RWPE2 (cell line): ENCODE measurements around the gene TXNL4A.
"Not testable (repeated sequence)": the region's sequence is repeated elsewhere in the genome, so short reads cannot be mapped to it uniquely, and the experiment has no call there.

Experiments
- ATAC-seq: fragments of 200-7000 bp; cut with Tn5 transposase; 3 replicates; pipeline ENCODE4 v1.9.1; 2021; ENCODE audit warnings: low read depth
- DNase-seq: peaks from one replicate; pipeline ENCODE4 v3.0.0-alpha.2; 2020; ENCODE audit warnings: low spot score
- H3K27ac ChIP-seq: fragments of 450-650 bp; 2 replicates; pipeline ENCODE4 v1.5.1; 2017; ENCODE audit warnings: mild to moderate bottlenecking; ENCODE audit not compliant: poor library complexity, severe bottlenecking
- H3K27me3 ChIP-seq: fragments of 250-450 bp; sonication (Bioruptor Pico); 2 replicates; pipeline ENCODE4 v1.5.1; 2021; ENCODE audit warnings: mild to moderate bottlenecking, moderate library complexity; ENCODE audit not compliant: insufficient read depth, poor library complexity, severe bottlenecking
- H3K36me3 ChIP-seq: fragments of 250-450 bp; sonication (Bioruptor Pico); 2 replicates; pipeline ENCODE4 v1.5.1; 2020; ENCODE audit warnings: low read depth, mild to moderate bottlenecking, moderate library complexity
- H3K4me1 ChIP-seq: fragments of 250-450 bp; sonication (Bioruptor Pico); 2 replicates; pipeline ENCODE4 v1.5.1; 2021; ENCODE audit warnings: mild to moderate bottlenecking, moderate library complexity; ENCODE audit not compliant: insufficient read depth, poor library complexity, severe bottlenecking
- H3K4me3 ChIP-seq: fragments of 250-450 bp; sonication (Bioruptor Pico); 2 replicates; pipeline ENCODE4 v1.5.1; 2021; ENCODE audit warnings: mild to moderate bottlenecking, moderate library complexity; ENCODE audit not compliant: severe bottlenecking
- H3K9me3 ChIP-seq: fragments of 250-450 bp; sonication (Bioruptor Pico); 2 replicates; pipeline ENCODE4 v1.5.1; 2021; ENCODE audit warnings: mild to moderate bottlenecking, moderate library complexity; ENCODE audit not compliant: severe bottlenecking
- TF ChIP-seq, protein P1 (sequence below): fragments of 450-650 bp; IDR thresholded peaks from one replicate; pipeline ENCODE4 v1.5.1; 2017; ENCODE audit warnings: mild to moderate bottlenecking, moderate library complexity; ENCODE audit not compliant: poor library complexity, severe bottlenecking

TXNL4A gene

DNA sequence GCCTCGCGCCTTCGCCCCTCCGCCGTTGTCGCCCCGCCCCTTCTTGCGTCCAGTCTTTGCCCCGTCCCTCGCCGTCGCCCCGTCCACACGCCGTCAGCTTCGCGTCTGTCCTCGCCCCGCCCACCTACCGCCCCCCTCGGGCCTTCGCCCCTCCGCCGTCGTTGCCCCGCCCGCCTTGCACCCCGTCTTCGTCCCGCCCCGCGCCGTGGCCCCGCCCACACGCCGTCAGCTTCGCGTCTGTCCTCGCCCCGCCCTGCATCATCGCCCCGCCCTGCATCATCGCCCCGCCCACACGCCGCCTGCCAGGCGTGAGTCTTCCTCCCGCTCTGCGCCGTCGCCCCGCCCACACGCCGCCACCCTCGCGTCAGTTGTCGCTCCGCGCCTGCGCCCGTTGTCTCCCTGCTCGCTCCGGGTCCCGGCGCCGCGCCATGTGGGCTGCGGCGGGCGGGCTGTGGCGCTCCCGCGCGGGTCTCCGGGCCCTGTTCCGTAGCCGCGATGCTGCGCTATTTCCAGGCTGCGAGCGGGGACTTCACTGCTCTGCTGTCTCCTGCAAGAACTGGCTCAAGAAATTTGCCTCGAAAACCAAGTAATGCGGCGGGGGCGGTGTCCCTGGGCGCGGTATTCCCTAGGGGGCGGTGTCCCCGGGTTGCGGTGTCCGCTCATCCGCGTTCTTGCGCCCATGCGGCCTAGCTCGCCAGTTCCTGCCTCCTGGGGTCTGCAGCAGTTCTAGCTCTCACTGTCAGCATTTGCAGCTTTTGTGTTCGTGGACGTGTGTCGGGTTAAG lies 45.9 kb upstream of the TXNL4A start, which contains the start of gene RBFA:
TSS of gene RBFA (plus strand) at position 367 of the 784 bp plus-strand sequence. CDS start at position 429, 62 bp downstream.
- DNase-seq = peak; percentile 99
- Histone ChIP-seq H3K36me3 (peaks cover 10% of the 10 kb centered on the region; the same call in 1 of the 2 replicates), H3K9me3 (no peaks in the 10 kb centered on the region)

GRCh38 chr18:80033181-80034067 lies 45.1 kb upstream of the TXNL4A start:
- Histone ChIP-seq H3K27me3 (no peaks in the 10 kb centered on the region), H3K27ac (peak overlapping the region; percentile 61), H3K9me3 (no peaks in the 10 kb centered on the region), H3K4me3 (peak overlapping the region; percentile 65), H3K4me1 (no peaks in the 10 kb centered on the region), H3K36me3 (peaks cover 10% of the 10 kb centered on the region; the same call in 1 of the 2 replicates)
- TF ChIP-seq, protein P1, sequence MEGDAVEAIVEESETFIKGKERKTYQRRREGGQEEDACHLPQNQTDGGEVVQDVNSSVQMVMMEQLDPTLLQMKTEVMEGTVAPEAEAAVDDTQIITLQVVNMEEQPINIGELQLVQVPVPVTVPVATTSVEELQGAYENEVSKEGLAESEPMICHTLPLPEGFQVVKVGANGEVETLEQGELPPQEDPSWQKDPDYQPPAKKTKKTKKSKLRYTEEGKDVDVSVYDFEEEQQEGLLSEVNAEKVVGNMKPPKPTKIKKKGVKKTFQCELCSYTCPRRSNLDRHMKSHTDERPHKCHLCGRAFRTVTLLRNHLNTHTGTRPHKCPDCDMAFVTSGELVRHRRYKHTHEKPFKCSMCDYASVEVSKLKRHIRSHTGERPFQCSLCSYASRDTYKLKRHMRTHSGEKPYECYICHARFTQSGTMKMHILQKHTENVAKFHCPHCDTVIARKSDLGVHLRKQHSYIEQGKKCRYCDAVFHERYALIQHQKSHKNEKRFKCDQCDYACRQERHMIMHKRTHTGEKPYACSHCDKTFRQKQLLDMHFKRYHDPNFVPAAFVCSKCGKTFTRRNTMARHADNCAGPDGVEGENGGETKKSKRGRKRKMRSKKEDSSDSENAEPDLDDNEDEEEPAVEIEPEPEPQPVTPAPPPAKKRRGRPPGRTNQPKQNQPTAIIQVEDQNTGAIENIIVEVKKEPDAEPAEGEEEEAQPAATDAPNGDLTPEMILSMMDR = no peak
- ATAC-seq (peak; percentile 75), DNase-seq (no peak)

More for the DNA sequence above, 45.9 kb upstream of the TXNL4A start, which contains the start of gene RBFA:
- Histone ChIP-seq H3K4me1 (no peaks in the 10 kb centered on the region), H3K27ac (peak within 1 kb of the TSS; percentile 61), H3K27me3 (no peaks in the 10 kb centered on the region), H3K4me3 (peak within 1 kb of the TSS; percentile 65)
- ATAC-seq = peak; percentile 79
- TF ChIP-seq, protein P1 = peak; percentile 52

GRCh38 chr18:80029690-80030089 lies 41.3 kb upstream of the TXNL4A start:
- no peak for ATAC-seq
- no peak overlapping the region for H3K27ac ChIP-seq
- no peaks in the 10 kb centered on the region for H3K4me1 ChIP-seq
- no peaks in the 10 kb centered on the region for H3K36me3 ChIP-seq
- TF ChIP-seq, protein P1 = no peak
- DNase-seq = no peak
- no peaks in the 10 kb centered on the region for H3K27me3 ChIP-seq
- no peaks in the 10 kb centered on the region for H3K9me3 ChIP-seq
- H3K4me3 ChIP-seq = no peak overlapping the region

- H3K27me3 ChIP-seq, H3K4me1 ChIP-seq, DNase-seq, H3K4me3 ChIP-seq, H3K9me3 ChIP-seq, H3K36me3 ChIP-seq, H3K27ac ChIP-seq: not testable (repeated sequence)
- peak; percentile 72 for ATAC-seq
These were observed 39.4 kb upstream of the TXNL4A start for GRCh38 chr18:80027719-80028118.

DNA sequence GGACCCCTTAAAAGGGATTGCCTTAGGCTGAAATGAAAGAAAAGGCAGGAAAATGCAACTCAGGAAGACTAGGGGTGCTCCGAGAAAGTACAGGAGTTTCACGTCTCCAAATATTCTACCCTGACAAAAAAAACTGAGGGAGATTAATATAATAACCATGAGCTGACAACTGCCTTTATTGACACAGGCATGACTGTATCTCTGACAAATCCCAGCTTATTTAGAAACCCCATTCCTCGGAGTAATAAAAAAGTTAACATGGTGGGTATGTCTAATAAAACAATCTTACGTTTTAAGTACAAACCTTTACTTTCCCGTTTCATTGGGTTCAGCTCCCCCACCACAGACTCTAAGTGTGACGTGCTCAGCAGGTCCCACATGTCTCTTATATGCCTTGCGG lies 38.0 kb upstream of the TXNL4A start:
- DNase-seq (no peak), ATAC-seq (no peak)
- H3K4me1 ChIP-seq = no peaks in the 10 kb centered on the region
- TF ChIP-seq, protein P1 = no peak
- H3K4me3 ChIP-seq = no peak overlapping the region
- H3K9me3 ChIP-seq = peaks cover 17% of the 10 kb centered on the region
- no peaks in the 10 kb centered on the region for H3K36me3 ChIP-seq
- H3K27ac ChIP-seq = no peak overlapping the region
- H3K27me3 ChIP-seq = no peaks in the 10 kb centered on the region
